OCI-LY7 (cell line): Measurements from ENCODE around the gene L3MBTL1.

Experiments
- CTCF ChIP-seq: fragments of 200-600 bp; sonication (generic); conservative IDR thresholded peaks from 2 replicates; pipeline ENCODE4 v1.5.1; 2014; ENCODE audit warnings: mild to moderate bottlenecking, antibody characterized with exemption, low read length, moderate library complexity, mixed read lengths
- EZH2phosphoT487 ChIP-seq: fragments of 200-600 bp; sonication (generic); IDR thresholded peaks from 2 replicates; pipeline ENCODE4 v1.6.1; 2018; ENCODE audit warnings: low read depth, borderline replicate concordance, mild to moderate bottlenecking, mixed run types, antibody characterized with exemption, low read length, moderate library complexity, mixed read lengths

- TF ChIP-seq CTCF (no peak), EZH2phosphoT487 (no peak)
These were observed 20.9 kb downstream of the L3MBTL1 start for GRCh38 chr20:43528258-43528875.
